ENCODE measurements around the gene ZFY.

DNA sequence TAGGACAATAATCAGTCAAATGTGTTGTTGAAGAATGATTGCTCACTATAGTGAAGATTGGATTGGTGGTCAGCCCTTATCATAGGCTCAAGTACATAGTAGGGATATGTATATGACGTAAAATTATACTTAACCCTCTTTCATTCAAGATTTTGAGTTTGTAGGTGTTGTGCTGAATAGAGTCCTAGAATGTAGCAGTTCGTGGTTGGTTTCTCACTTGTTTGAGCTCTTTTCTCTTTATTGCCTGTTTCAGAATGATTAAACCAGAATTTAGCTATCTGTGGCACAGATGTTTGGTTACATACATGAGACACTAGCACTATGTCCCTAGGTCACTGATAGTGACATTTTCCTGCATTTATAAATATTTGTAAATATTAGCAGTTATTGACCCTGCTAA, 15.5 kb downstream of the ZFY start:
- TF ChIP-seq, protein P1, sequence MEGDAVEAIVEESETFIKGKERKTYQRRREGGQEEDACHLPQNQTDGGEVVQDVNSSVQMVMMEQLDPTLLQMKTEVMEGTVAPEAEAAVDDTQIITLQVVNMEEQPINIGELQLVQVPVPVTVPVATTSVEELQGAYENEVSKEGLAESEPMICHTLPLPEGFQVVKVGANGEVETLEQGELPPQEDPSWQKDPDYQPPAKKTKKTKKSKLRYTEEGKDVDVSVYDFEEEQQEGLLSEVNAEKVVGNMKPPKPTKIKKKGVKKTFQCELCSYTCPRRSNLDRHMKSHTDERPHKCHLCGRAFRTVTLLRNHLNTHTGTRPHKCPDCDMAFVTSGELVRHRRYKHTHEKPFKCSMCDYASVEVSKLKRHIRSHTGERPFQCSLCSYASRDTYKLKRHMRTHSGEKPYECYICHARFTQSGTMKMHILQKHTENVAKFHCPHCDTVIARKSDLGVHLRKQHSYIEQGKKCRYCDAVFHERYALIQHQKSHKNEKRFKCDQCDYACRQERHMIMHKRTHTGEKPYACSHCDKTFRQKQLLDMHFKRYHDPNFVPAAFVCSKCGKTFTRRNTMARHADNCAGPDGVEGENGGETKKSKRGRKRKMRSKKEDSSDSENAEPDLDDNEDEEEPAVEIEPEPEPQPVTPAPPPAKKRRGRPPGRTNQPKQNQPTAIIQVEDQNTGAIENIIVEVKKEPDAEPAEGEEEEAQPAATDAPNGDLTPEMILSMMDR (IDR thresholded peaks at IDR 0.05 in 2 of 3, conservative IDR thresholded peaks at IDR 0.05 in 1 of 3; ENCODE audit: control insufficient read depth in 2 of 3, extremely low read depth in 1 of 3, insufficient read depth in 1 of 3, low read depth in 3 of 3, low read length in 3 of 3), result no peak
- TF ChIP-seq KAT2A (conservative IDR thresholded peaks at IDR 0.05; ENCODE audit: control insufficient read depth, low read depth, low read length) (no peak), JUND (IDR thresholded peaks at IDR 0.05; ENCODE audit: low read depth, low read length) (no peak), MXI1 (IDR thresholded peaks at IDR 0.05; ENCODE audit: low read depth, low read length) (no peak), YY1 (IDR thresholded peaks at IDR 0.05; ENCODE audit: low read depth, low read length) (no peak), NRF1 (conservative IDR thresholded peaks at IDR 0.05; ENCODE audit: low read depth, low read length) (no peak), RFX5 (IDR thresholded peaks at IDR 0.05; ENCODE audit: low read depth, low read length) (no peak)
